GM18502 (cell line): ENCODE data around the gene CHTF18.

Source experiments
- ATAC-seq: cut with Tn5 transposase; IDR thresholded peaks from one replicate; pipeline ENCODE4 v1.9.1; 2021; ENCODE audit warnings: mild to moderate bottlenecking; ENCODE audit not compliant: unreplicated experiment, poor library complexity

CHTF18 gene

DNA sequence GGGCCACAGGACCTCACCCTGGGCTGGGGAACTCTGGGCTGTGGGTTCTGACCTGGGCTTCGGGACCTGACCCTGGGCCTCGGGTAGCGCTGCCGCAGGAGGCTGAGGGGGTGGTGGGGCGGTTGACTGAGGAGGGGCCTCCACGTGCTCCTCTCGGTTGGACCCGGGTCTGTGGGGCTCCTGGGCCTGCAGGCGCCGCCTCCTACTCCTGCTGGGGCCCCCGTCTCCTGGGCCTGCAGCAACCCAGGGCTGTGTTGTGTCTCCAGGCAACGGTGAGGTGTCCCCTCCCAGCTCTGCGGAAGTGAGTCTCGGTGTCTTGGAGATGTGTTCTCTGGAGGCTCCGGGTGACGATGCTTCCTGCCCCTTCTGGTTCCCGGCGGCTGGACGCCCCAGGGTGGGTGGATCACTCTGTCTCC is 53.6 kb downstream of the CHTF18 start:
- no peak for ATAC-seq

DNA sequence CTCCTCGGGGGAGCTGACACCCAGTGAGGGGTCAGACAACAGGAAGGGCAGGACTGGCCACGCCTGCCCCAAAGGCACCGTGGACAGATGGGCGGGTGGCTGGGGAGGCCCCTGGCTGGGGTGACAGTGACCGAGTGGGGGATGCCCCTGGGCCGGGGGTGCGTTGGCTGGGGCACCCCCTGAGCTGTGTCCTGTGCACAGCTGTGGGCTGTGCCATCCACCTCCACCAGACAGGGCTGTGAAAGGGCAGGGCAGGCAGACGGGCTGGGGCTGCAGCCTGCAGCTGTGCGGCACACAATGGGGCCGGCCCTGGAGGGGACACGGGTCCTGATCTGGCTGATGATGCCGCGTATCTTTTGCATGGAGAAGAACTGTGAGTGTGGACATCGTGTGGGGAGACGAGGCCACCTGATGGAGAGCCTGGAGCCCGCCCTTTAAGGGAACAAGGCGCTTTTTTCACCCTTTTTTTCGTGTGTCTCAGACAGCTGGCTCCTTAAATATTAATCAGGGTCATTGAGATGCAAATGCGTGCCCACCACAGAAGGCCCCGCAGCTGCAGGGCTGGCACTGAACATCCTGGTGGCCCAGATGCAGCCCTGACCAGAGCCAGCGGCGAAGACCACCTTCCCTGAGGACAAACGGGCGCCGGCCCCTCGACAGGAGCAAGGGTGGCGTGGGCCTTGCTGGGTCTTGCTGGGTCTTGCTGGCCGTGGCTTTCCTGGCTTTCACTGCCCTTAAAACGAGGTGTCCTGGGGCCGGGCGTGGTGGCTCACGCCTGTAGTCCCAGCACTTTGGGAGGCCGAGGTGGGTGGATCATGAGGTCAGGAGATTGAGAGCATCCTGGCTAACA is 54.5 kb downstream of the CHTF18 start:
- no peak for ATAC-seq

GRCh38 chr16:843771-844170 is 55.4 kb downstream of the CHTF18 start:
- no peak for ATAC-seq

- ATAC-seq = no peak
These were observed 56.4 kb downstream of the CHTF18 start for GRCh38 chr16:844638-845350.

DNA sequence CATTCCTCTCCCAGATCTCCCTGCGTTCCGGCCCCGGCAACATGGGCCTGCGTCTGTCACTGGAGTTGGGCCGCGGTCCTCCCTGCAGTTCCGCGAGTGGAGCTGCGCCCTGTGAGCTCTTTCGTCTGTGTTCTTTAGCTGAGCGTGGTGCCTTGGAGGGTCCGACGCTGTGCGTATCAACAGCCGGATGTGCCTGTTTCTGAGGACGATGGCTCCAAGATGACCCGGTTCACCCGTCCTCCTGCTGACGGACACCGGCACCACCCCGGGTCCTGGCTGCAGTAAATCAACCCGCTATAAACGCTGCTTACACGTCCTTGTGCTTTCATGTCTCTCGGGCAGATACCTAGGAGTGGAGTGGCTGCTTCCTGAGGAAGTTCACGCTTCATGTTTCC is 56.9 kb downstream of the CHTF18 start:
- no peak for ATAC-seq

- ATAC-seq = no peak
These were observed 58.7 kb downstream of the CHTF18 start for GRCh38 chr16:847151-847550.
